Left lung (tissue), 10 donors: ENCODE results near the gene XPC. TPM values are rescaled to one million over a fixed set of nuclear protein-coding genes. Genes with fewer than 3 reads are reported as not detected.
A peak's percentile ranks its signal among the peaks of the same experiment; 100 is the strongest.

ENCODE experiments used
- ATAC-seq: fragments of 200-7000 bp; cut with Tn5 transposase; one replicate; pipeline ENCODE4 v1.9.1; 2020; ENCODE audit warnings: moderate library complexity
- DNase-seq, 4 donors: peaks; one replicate each; pipeline ENCODE4 v3.0.0-alpha.2; 2013 to 2020
- H3K27ac ChIP-seq, 2 donors: fragments of 200-600 bp; sonication (generic) in 1 of 2; one replicate each; pipeline versions ENCODE4 v1.5.0 to v1.8.0; 2020 to 2021
- H3K27me3 ChIP-seq, 2 donors: fragments of 200-600 bp; sonication (generic) in 1 of 2; one replicate each; pipeline versions ENCODE4 v1.5.0 to v1.8.0; 2020 to 2021
- H3K36me3 ChIP-seq, 2 donors: fragments of 200-600 bp; sonication (generic) in 1 of 2; one replicate each; pipeline versions ENCODE4 v1.5.0 to v1.8.0; 2020 to 2021
- H3K4me1 ChIP-seq, 2 donors: fragments of 200-600 bp; one replicate each; pipeline ENCODE4 v1.8.0; 2021
- H3K4me3 ChIP-seq, 2 donors: fragments of 200-600 bp; sonication (generic) in 1 of 2; one replicate each; pipeline versions ENCODE4 v1.5.0 to v1.8.0; 2020 to 2021; ENCODE audit warnings: mild to moderate bottlenecking in 1 of 2
- H3K9me3 ChIP-seq, 2 donors: fragments of 200-600 bp; sonication (generic) in 1 of 2; one replicate each; pipeline versions ENCODE4 v1.5.0 to v1.8.0; 2020 to 2021
- CTCF ChIP-seq, 2 donors: fragments of 200-600 bp; sonication (generic) in 1 of 2; IDR thresholded peaks; one replicate each; pipeline versions ENCODE4 v1.5.0 to v1.8.0; 2021; ENCODE audit warnings: antibody characterized with exemption in 2 of 2
- intact Hi-C, 2 donors: fragments of 100-400 bp; cut with DNase I; formaldehyde crosslinking; loops; one replicate each; pipeline versions ENCODE4 v1.11.2 to v1.14.2; 2022
- polyA plus RNA-seq, 6 donors: library from polyadenylated mRNA; unstranded; fragments of 120-200 nt; gene quantifications; one replicate each; pipeline ENCODE4 v1.2.1, GENCODE V29; 2013; ENCODE audit not compliant: insufficient read length in 6 of 6
- total RNA-seq, 2 donors: library from RNA; stranded (reverse); fragmentation: NEBNext Ultra II Directional; extraction: Animal tissue kit (Norgen Biotek cat#: 25700); gene quantifications; one replicate each; pipeline ENCODE4 v1.2.1, GENCODE V29; 2021
- donor health status: DM: no; HTN: yes; CAD: no.
- donor health status: DM: no; HTN: no; CAD: no.

The XPC gene
- total and polyA plus RNA-seq, 8 donors = 23.9 to 47.6 (median 43.2) TPM

GRCh38 chr3:14127516-14128161, 50.8 kb downstream of the XPC start:
- Histone ChIP-seq H3K4me1 (peaks cover 19 to 41% of the 10 kb centered on the region in 2 donors), H3K9me3 (no peaks in the 10 kb centered on the region), H3K4me3 (no peak overlapping the region), H3K27me3 (no peaks in the 10 kb centered on the region), H3K27ac (no peak overlapping the region), H3K36me3 (peaks cover 3 to 57% of the 10 kb centered on the region in 2 donors)
- DNase-seq (no peak), ATAC-seq (no peak)
- intact Hi-C loops = no loop called here
- no peak for TF ChIP-seq CTCF (IDR thresholded peaks at IDR 0.05)

- H3K27ac ChIP-seq = peak overlapping the region; percentile 94 to 97
- peaks cover 19 to 41% of the 10 kb centered on the region in 2 donors for H3K4me1 ChIP-seq
- ATAC-seq (no peak), DNase-seq (no peak)
- peak overlapping the region in 1 of 2 donors; percentile 96 for H3K4me3 ChIP-seq
- intact Hi-C loops = no loop called here
- H3K36me3 ChIP-seq = peaks cover 3 to 50% of the 10 kb centered on the region in 2 donors
- H3K27me3 ChIP-seq = no peaks in the 10 kb centered on the region
- H3K9me3 ChIP-seq = no peaks in the 10 kb centered on the region
- no peak for TF ChIP-seq CTCF (IDR thresholded peaks at IDR 0.05)
Measured at GRCh38 chr3:14126887-14127505, 51.4 kb downstream of the XPC start.

- Histone ChIP-seq H3K27ac (peak overlapping the region; percentile 94 to 97), H3K36me3 (peaks cover 3 to 43% of the 10 kb centered on the region in 2 donors), H3K27me3 (no peaks in the 10 kb centered on the region), H3K9me3 (no peaks in the 10 kb centered on the region), H3K4me1 (peaks cover 19 to 41% of the 10 kb centered on the region in 2 donors), H3K4me3 (peak overlapping the region; percentile 89 to 96)
- no peak for DNase-seq
- no peak for ATAC-seq
- TF ChIP-seq CTCF (IDR thresholded peaks at IDR 0.05) = no peak
- intact Hi-C loops = no loop called here
Measured at GRCh38 chr3:14126017-14126886, 52.1 kb downstream of the XPC start.

GRCh38 chr3:14125193-14126016, 53.0 kb downstream of the XPC start:
- ATAC-seq (peak; percentile 74), DNase-seq (peak in 2 of 4 donors; percentile 65 to 88)
- no peak for TF ChIP-seq CTCF (IDR thresholded peaks at IDR 0.05)
- no peaks in the 10 kb centered on the region for H3K9me3 ChIP-seq
- intact Hi-C loops = no loop called here
- peaks cover 3 to 41% of the 10 kb centered on the region in 2 donors for H3K36me3 ChIP-seq
- peak overlapping the region; percentile 89 to 96 for H3K4me3 ChIP-seq
- H3K27me3 ChIP-seq = no peaks in the 10 kb centered on the region
- H3K4me1 ChIP-seq = peaks cover 19 to 41% of the 10 kb centered on the region in 2 donors
- H3K27ac ChIP-seq = peak overlapping the region; percentile 94 to 97
